ENCODE data around the gene NFXL1. TPM values are rescaled to one million over a fixed set of nuclear protein-coding genes. Genes with fewer than 3 reads are reported as not detected.

The NFXL1 gene
- total RNA-seq, 1 donor from 2014 or later = 13.0 TPM

DNA sequence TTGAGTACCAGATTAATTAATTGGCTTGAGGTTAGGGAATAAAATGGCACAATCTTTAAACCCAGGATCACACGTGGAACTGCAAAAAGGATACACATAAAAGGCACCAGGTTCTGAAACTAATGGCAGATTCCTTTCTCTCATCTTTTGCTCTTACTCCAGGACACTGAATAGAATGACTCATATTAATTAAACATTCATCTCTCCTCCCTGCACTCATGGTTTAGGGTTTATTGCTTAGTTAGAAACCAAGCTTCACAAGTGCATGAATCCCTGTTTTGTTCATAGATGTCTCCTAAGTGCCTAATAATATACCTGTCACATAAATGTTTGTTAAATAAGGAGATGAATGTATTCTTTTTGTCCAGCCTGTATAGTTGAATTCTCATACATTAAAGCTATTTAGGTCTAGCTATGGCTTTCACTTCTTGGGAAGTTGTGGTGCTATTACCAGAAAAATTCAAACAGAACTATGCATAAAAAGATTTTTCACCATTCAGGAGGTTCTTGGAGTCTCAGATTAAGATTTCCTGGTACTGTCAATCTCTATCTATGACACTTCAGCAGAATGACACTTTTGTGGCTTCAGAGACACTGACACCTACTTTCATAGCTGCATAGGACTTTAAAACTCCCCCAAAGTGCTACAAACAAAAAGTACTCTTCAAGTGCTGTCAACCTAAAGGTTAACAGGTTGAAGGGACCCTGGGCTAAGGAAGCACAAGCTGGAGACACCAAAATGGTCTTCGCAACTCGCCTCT lies 83.9 kb downstream of the NFXL1 start:
- Histone ChIP-seq H3K79me2 (ENCODE audit: insufficient read depth, low read length) (no peaks in the 10 kb centered on the region), H3K27me3 (ENCODE audit: insufficient read depth, low read length) (no peaks in the 10 kb centered on the region), H3K4me2 (ENCODE audit: low read length) (no peak overlapping the region), H3K4me1 (ENCODE audit: insufficient read depth, low read length) (peaks cover 3% of the 10 kb centered on the region), H3K36me3 (ENCODE audit: insufficient read depth, low read length) (no peaks in the 10 kb centered on the region), H3K27ac (ENCODE audit: low read depth, low read length) (no peak overlapping the region), H3K9ac (ENCODE audit: low read length) (no peak overlapping the region), H3K9me3 (ENCODE audit: insufficient read depth, low read depth, low read length) (no peaks in the 10 kb centered on the region), H2AFZ (ENCODE audit: low read depth, low read length) (no peak overlapping the region), H3K4me3 (ENCODE audit: insufficient read depth, low read depth, low read length) (no peak overlapping the region), H4K20me1 (ENCODE audit: insufficient read depth, low read length) (no peaks in the 10 kb centered on the region)
- FAIRE-seq (no peak), DNase-seq (ENCODE audit: low read depth) (no peak)
- peaks cover 2% of the 10 kb centered on the region for H3K27me3 Mint-ChIP-seq (ENCODE audit: low read depth, unreplicated experiment)
- no peak overlapping the region for H3K27ac Mint-ChIP-seq (ENCODE audit: unreplicated experiment)
- TF ChIP-seq EZH2 (IDR thresholded peaks at IDR 0.05; ENCODE audit: insufficient read depth, low read length) = no peak
- TF ChIP-seq, protein P1, sequence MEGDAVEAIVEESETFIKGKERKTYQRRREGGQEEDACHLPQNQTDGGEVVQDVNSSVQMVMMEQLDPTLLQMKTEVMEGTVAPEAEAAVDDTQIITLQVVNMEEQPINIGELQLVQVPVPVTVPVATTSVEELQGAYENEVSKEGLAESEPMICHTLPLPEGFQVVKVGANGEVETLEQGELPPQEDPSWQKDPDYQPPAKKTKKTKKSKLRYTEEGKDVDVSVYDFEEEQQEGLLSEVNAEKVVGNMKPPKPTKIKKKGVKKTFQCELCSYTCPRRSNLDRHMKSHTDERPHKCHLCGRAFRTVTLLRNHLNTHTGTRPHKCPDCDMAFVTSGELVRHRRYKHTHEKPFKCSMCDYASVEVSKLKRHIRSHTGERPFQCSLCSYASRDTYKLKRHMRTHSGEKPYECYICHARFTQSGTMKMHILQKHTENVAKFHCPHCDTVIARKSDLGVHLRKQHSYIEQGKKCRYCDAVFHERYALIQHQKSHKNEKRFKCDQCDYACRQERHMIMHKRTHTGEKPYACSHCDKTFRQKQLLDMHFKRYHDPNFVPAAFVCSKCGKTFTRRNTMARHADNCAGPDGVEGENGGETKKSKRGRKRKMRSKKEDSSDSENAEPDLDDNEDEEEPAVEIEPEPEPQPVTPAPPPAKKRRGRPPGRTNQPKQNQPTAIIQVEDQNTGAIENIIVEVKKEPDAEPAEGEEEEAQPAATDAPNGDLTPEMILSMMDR (IDR thresholded peaks at IDR 0.05; ENCODE audit: insufficient read depth, low read depth, low read length) = no peak
- H3K4me1 Mint-ChIP-seq (ENCODE audit: low read depth, unreplicated experiment) = peaks cover 2% of the 10 kb centered on the region
- H3K4me3 Mint-ChIP-seq (ENCODE audit: unreplicated experiment) = no peak overlapping the region
- H3K9me3 Mint-ChIP-seq (ENCODE audit: unreplicated experiment) = peaks cover 9% of the 10 kb centered on the region
- H3K36me3 Mint-ChIP-seq (ENCODE audit: low read depth, unreplicated experiment) = no peaks in the 10 kb centered on the region

DNA sequence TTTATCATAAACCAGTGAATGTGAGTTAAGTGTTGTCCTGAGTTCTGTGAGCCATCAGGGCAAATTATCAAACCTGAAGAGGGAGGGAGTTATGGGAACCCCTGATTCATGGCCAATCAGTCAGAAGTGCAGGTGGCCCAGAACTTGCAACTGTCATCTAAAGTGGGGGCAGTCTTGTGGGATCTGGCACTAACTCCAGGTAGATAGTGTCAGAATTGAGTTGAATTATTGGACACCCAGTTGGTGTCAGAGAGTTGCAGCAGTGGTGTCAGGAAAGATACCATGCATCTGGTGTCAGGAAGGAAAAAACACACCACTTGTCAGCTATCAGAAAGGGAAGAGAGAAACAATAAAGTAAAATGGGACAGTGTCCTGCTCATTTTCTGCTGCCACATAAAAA lies 84.9 kb downstream of the NFXL1 start:
- H3K9me3 ChIP-seq (ENCODE audit: insufficient read depth, low read depth, low read length) = no peaks in the 10 kb centered on the region
- no peak overlapping the region for H2AFZ ChIP-seq (ENCODE audit: low read depth, low read length)
- no peaks in the 10 kb centered on the region for H3K4me1 ChIP-seq (ENCODE audit: insufficient read depth, low read length)
- H3K27ac ChIP-seq (ENCODE audit: low read depth, low read length) = no peak overlapping the region
- no peaks in the 10 kb centered on the region for H3K36me3 Mint-ChIP-seq (ENCODE audit: low read depth, unreplicated experiment)
- no peak overlapping the region for H3K4me3 Mint-ChIP-seq (ENCODE audit: unreplicated experiment)
- H3K4me2 ChIP-seq (ENCODE audit: low read length) = no peak overlapping the region
- peaks cover 2% of the 10 kb centered on the region for H3K27me3 Mint-ChIP-seq (ENCODE audit: low read depth, unreplicated experiment)
- no peaks in the 10 kb centered on the region for H3K36me3 ChIP-seq (ENCODE audit: insufficient read depth, low read length)
- no peak overlapping the region for H3K4me3 ChIP-seq (ENCODE audit: insufficient read depth, low read depth, low read length)
- no peak for FAIRE-seq
- H3K27ac Mint-ChIP-seq (ENCODE audit: unreplicated experiment) = no peak overlapping the region
- H3K4me1 Mint-ChIP-seq (ENCODE audit: low read depth, unreplicated experiment) = peaks cover 5% of the 10 kb centered on the region
- no peaks in the 10 kb centered on the region for H4K20me1 ChIP-seq (ENCODE audit: insufficient read depth, low read length)
- no peaks in the 10 kb centered on the region for H3K27me3 ChIP-seq (ENCODE audit: insufficient read depth, low read length)
- no peak overlapping the region for H3K9ac ChIP-seq (ENCODE audit: low read length)
- no peak for DNase-seq (ENCODE audit: low read depth)
- H3K79me2 ChIP-seq (ENCODE audit: insufficient read depth, low read length) = no peaks in the 10 kb centered on the region
- TF ChIP-seq, protein P1 (IDR thresholded peaks at IDR 0.05; ENCODE audit: insufficient read depth, low read depth, low read length) = no peak
- TF ChIP-seq EZH2 (IDR thresholded peaks at IDR 0.05; ENCODE audit: insufficient read depth, low read length) = no peak
- peaks cover 9% of the 10 kb centered on the region for H3K9me3 Mint-ChIP-seq (ENCODE audit: unreplicated experiment)
